Naive B cell (primary cell): Measurements from ENCODE around the gene HNRNPD. TPM values are rescaled to one million over a fixed set of nuclear protein-coding genes. Genes with fewer than 3 reads are reported as not detected.
"Not testable (repeated sequence)": the region's sequence is repeated elsewhere in the genome, so short reads cannot be mapped to it uniquely, and the experiment has no call there.

Experiments
- ATAC-seq, 2 donors: fragments of 150-1000 bp; cut with Tn5 transposase; 2 replicates each; pipeline ENCODE4 v1.10.0; 2021; ENCODE audit warnings: low read depth in 2 of 2, mild to moderate bottlenecking in 2 of 2, moderate library complexity in 2 of 2
- DNase-seq: peaks from one replicate; pipeline ENCODE4 v3.0.0; 2022
- H3K27ac Mint-ChIP-seq, 6 donors: one replicate each; pipeline ENCODE4 v1.8.0; 2020 to 2022; ENCODE audit warnings: mild to moderate bottlenecking in 6 of 6, mixed read lengths in 6 of 6, moderate library complexity in 5 of 6, inconsistent platforms in 2 of 6
- H3K27me3 Mint-ChIP-seq, 3 donors: one replicate each; pipeline ENCODE4 v1.8.0; 2021 to 2022; ENCODE audit warnings: mixed read lengths in 3 of 3, mild to moderate bottlenecking in 1 of 3
- H3K36me3 Mint-ChIP-seq, 2 donors: one replicate each; pipeline ENCODE4 v1.8.0; 2020 to 2022; ENCODE audit warnings: mixed read lengths in 2 of 2, inconsistent platforms in 1 of 2, mild to moderate bottlenecking in 1 of 2
- H3K4me1 Mint-ChIP-seq, 3 donors: one replicate each; pipeline ENCODE4 v1.8.0; 2020 to 2022; ENCODE audit warnings: mixed read lengths in 3 of 3, inconsistent platforms in 1 of 3, mild to moderate bottlenecking in 1 of 3, moderate library complexity in 1 of 3
- H3K4me3 Mint-ChIP-seq, 8 donors: one replicate each; pipeline ENCODE4 v1.8.0; 2020 to 2022; ENCODE audit warnings: mild to moderate bottlenecking in 8 of 8, mixed read lengths in 8 of 8, moderate library complexity in 8 of 8, inconsistent platforms in 2 of 8
- H3K9me3 Mint-ChIP-seq, 7 donors: one replicate each; pipeline ENCODE4 v1.8.0; 2020 to 2022; ENCODE audit warnings: mixed read lengths in 7 of 7, mild to moderate bottlenecking in 5 of 7, inconsistent platforms in 2 of 7, moderate library complexity in 1 of 7
- polyA plus RNA-seq, 6 donors: library from polyadenylated mRNA; unstranded; fragments of 300-500 nt; fragmentation: Illumina TruSeq; gene quantifications; one replicate each; pipeline ENCODE4 v1.2.3, GENCODE V29; 2021; ENCODE audit warnings: low read depth in 6 of 6

Gene HNRNPD
- polyA plus RNA-seq, 6 donors from 2014 or later, result 219 to 328 (median 248) TPM

DNA sequence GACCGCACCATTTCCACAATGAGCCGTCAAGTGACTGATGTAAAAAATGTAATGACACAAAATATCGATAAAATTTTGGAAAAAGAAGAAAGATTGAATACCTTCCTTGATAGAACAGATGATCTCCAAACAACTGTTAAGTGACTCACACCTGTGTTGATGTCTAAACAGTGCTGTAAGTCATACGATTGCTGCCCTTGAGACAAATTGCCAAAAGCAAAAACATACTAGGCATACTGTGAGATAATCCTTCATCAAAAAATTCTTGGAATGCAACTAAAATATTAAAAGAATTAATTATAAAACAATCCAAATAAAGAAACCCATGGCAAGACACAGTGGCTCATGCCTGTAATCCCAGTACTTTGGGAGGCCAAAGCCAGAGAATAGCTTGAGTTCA, 53.4 kb downstream of the HNRNPD start:
- H3K36me3 Mint-ChIP-seq, result peaks cover 0 to 9% of the 10 kb centered on the region in 2 donors
- no peak for ATAC-seq

DNA sequence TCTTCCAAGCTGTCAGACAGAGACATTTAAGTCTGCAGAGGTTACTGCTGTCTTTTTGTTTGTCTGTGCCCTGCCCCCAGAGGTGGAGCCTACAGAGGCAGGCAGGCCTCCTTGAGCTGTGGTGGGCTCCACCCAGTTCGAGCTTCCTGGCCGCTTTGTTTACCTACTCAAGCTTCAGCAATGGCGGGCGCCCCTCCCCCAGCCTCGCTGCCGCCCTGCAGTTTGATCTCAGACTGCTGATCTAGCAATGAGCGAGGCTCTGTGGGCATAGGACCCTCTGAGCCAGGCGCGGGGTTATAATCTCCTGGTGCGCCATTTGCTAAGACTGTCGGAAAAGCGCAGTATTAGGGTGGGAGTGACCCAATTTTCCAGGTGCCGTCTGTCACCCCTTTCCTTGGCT, 70.7 kb downstream of the HNRNPD start:
- H3K36me3 Mint-ChIP-seq, DNase-seq, H3K27me3 Mint-ChIP-seq, ATAC-seq, H3K4me3 Mint-ChIP-seq, H3K27ac Mint-ChIP-seq, H3K4me1 Mint-ChIP-seq: not testable (repeated sequence)
- H3K9me3 Mint-ChIP-seq, result peaks cover 0 to 12% (median 8%) of the 10 kb centered on the region in 7 donors

More for the DNA sequence above, 53.4 kb downstream of the HNRNPD start:
- DNase-seq, result no peak
- Mint-ChIP-seq H3K9me3 (peaks cover 4 to 18% (median 14%) of the 10 kb centered on the region in 7 donors), H3K27ac (no peak overlapping the region), H3K4me3 (no peak overlapping the region), H3K27me3 (no peaks in the 10 kb centered on the region), H3K4me1 (no peaks in the 10 kb centered on the region)

Other genes starting within 250 kb of the HNRNPD start
- gene HNRNPDL, start 56.5 kb upstream of the HNRNPD start, polyA plus RNA-seq, result 100 to 1,000 TPM; 288 to 428 (median 371) TPM
- 10 to 100 TPM; 38.3 to 91.0 (median 39.1) TPM for gene ENOPH1, start 56.6 kb upstream of the HNRNPD start, polyA plus RNA-seq
- under 1 TPM in 2 of 6 donors, not detected in 4; 0.11 to 0.20 TPM for gene TMEM150C, start 188.0 kb upstream of the HNRNPD start, polyA plus RNA-seq